Endothelial cell (in vitro differentiated cells): Measurements from ENCODE around the gene TANC2. TPM values are rescaled to one million over a fixed set of nuclear protein-coding genes. Genes with fewer than 3 reads are reported as not detected.

ENCODE experiments used
- DNase-seq: peaks from one replicate; pipeline ENCODE4 v3.0.0; 2021; ENCODE audit warnings: low spot score
- H3K27ac Mint-ChIP-seq: one replicate; pipeline ENCODE4 v1.8.0; 2021; ENCODE audit warnings: mixed read lengths, inconsistent platforms; ENCODE audit not compliant: unreplicated experiment
- H3K27me3 Mint-ChIP-seq: one replicate; pipeline ENCODE4 v1.8.0; 2021; ENCODE audit warnings: mild to moderate bottlenecking, moderate library complexity, mixed read lengths, inconsistent platforms; ENCODE audit not compliant: unreplicated experiment
- H3K36me3 Mint-ChIP-seq: one replicate; pipeline ENCODE4 v1.8.0; 2021; ENCODE audit warnings: mild to moderate bottlenecking, low read depth, mixed read lengths, inconsistent platforms; ENCODE audit not compliant: unreplicated experiment
- H3K4me1 Mint-ChIP-seq: one replicate; pipeline ENCODE4 v1.8.0; 2021; ENCODE audit warnings: mild to moderate bottlenecking, mixed read lengths, inconsistent platforms; ENCODE audit not compliant: unreplicated experiment
- H3K4me3 Mint-ChIP-seq: one replicate; pipeline ENCODE4 v1.8.0; 2021; ENCODE audit warnings: mild to moderate bottlenecking, mixed read lengths, inconsistent platforms; ENCODE audit not compliant: unreplicated experiment
- H3K9me3 Mint-ChIP-seq: one replicate; pipeline ENCODE4 v1.8.0; 2021; ENCODE audit warnings: mixed read lengths, inconsistent platforms; ENCODE audit not compliant: unreplicated experiment
- CTCF ChIP-seq: fragments of 200-600 bp; sonication (generic); IDR thresholded peaks from one replicate; pipeline ENCODE4 v1.5.0; 2021; ENCODE audit warnings: antibody characterized with exemption; ENCODE audit not compliant: unreplicated experiment
- total RNA-seq: library from RNA; stranded (reverse); fragmentation: NEBNext Ultra II Directional; extraction: Animal tissue kit (Norgen Biotek cat#: 25700); gene quantifications from one replicate; pipeline ENCODE4 v1.2.1, GENCODE V29; 2021; ENCODE audit not compliant: unreplicated experiment

TANC2 gene
- total RNA-seq, 1 donor from 2014 or later = 86.1 TPM

DNA sequence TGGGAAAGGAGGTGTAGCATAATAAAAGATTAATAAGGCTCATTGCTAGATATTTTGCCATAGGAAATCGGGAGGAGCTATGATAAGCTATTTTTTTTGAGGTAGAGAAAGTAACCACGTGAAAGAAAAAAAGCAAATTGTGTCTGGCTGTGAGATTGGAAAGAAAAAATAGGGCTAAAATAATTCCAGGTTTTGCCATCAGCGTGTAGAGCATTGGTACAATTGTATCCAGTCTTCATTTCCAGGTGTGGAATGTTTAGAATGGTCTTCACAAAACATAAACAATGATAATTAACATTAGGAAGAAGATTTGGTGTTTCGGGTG lies 1.1 kb downstream of the TANC2 start:
- peaks cover 3% of the 10 kb centered on the region for H3K27me3 Mint-ChIP-seq
- DNase-seq = no peak
- H3K27ac Mint-ChIP-seq = peak overlapping the region; percentile 74
- H3K9me3 Mint-ChIP-seq = no peaks in the 10 kb centered on the region
- H3K4me1 Mint-ChIP-seq = peaks cover 25% of the 10 kb centered on the region
- peak overlapping the region; percentile 98 for H3K4me3 Mint-ChIP-seq
- H3K36me3 Mint-ChIP-seq = peaks cover 1% of the 10 kb centered on the region
- no peak for TF ChIP-seq CTCF

GRCh38 chr17:62968445-62968923 lies 2.4 kb downstream of the TANC2 start:
- peak overlapping the region; percentile 82 for H3K27ac Mint-ChIP-seq
- peak overlapping the region; percentile 84 for H3K4me3 Mint-ChIP-seq
- H3K9me3 Mint-ChIP-seq = no peaks in the 10 kb centered on the region
- peak; percentile 43 for DNase-seq
- H3K36me3 Mint-ChIP-seq = peaks cover 4% of the 10 kb centered on the region
- peaks cover 25% of the 10 kb centered on the region for H3K4me1 Mint-ChIP-seq
- TF ChIP-seq CTCF = peak; percentile 62
- H3K27me3 Mint-ChIP-seq = peaks cover 3% of the 10 kb centered on the region

DNA sequence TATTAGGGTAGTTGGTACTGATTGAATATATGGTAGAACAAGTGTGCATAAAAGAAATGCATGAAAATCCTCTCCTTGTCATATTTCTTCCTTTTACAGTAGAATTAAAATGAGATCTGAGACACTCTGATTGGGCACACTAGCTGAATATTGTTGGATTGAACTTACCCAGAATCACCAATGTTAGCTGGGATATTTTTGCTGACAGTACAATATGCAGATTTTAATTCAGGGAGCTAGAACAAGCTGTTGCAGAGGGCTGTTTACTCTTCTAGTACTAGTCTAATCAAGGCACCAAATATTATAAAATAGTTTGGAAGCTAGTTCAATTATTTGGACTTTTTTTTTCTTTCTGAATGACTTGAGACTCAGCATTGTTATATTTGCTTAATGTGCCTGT lies 4.6 kb downstream of the TANC2 start:
- H3K27me3 Mint-ChIP-seq = peaks cover under 1% of the 10 kb centered on the region
- DNase-seq = no peak
- no peaks in the 10 kb centered on the region for H3K9me3 Mint-ChIP-seq
- TF ChIP-seq CTCF = no peak
- H3K36me3 Mint-ChIP-seq = peaks cover 4% of the 10 kb centered on the region
- H3K4me3 Mint-ChIP-seq = no peak overlapping the region
- H3K4me1 Mint-ChIP-seq = peaks cover 23% of the 10 kb centered on the region
- H3K27ac Mint-ChIP-seq = no peak overlapping the region

DNA sequence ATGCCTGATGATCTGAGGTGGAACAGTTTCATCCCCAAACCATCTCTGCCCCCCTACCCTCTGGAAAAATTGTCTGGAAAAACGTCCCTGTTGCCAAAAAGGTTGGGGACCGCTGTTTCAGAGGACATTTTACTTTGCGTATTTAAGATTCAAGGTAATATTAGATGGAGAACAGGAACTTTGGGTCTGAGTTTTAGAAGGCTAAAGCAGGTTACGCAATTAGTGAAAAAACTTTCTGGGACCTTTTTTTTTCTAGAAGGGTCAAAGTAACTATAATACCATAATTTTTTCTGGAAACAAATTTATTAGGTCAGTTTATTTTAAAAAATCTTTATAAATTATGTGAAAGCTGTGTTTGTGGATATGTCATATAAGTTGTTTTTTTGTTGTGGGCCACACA lies 5.8 kb downstream of the TANC2 start:
- Mint-ChIP-seq H3K27ac (no peak overlapping the region), H3K4me1 (peaks cover 19% of the 10 kb centered on the region), H3K36me3 (peaks cover 4% of the 10 kb centered on the region), H3K4me3 (no peak overlapping the region), H3K9me3 (no peaks in the 10 kb centered on the region), H3K27me3 (no peaks in the 10 kb centered on the region)
- no peak for TF ChIP-seq CTCF
- DNase-seq = no peak

- Mint-ChIP-seq H3K27me3 (no peaks in the 10 kb centered on the region), H3K27ac (no peak overlapping the region), H3K9me3 (no peaks in the 10 kb centered on the region), H3K4me3 (no peak overlapping the region), H3K36me3 (peaks cover 4% of the 10 kb centered on the region), H3K4me1 (peaks cover 2% of the 10 kb centered on the region)
- no peak for TF ChIP-seq CTCF
- DNase-seq = no peak
Observed at GRCh38 chr17:62974788-62975187, 8.8 kb downstream of the TANC2 start.
